GM21515 (cell line): ENCODE measurements around the gene MYH10.
A peak's percentile ranks its signal among the peaks of the same experiment; 100 is the strongest.

ENCODE experiments used
- ATAC-seq: cut with Tn5 transposase; IDR thresholded peaks from one replicate; pipeline ENCODE4 v1.9.1; 2021; ENCODE audit not compliant: unreplicated experiment

Gene MYH10

GRCh38 chr17:8649157-8650118, 18.9 kb upstream of the MYH10 start:
- ATAC-seq, result no peak

GRCh38 chr17:8647956-8648355, 17.4 kb upstream of the MYH10 start:
- no peak for ATAC-seq

- no peak for ATAC-seq
These were observed 16.7 kb upstream of the MYH10 start for GRCh38 chr17:8647202-8647601.

GRCh38 chr17:8644507-8644902, 14.0 kb upstream of the MYH10 start:
- no peak for ATAC-seq

GRCh38 chr17:8643855-8644506, 13.5 kb upstream of the MYH10 start:
- no peak for ATAC-seq

GRCh38 chr17:8639709-8640108, 9.2 kb upstream of the MYH10 start:
- ATAC-seq, result no peak

GRCh38 chr17:8632061-8632460, 1.5 kb upstream of the MYH10 start:
- ATAC-seq, result no peak

- ATAC-seq, result no peak
These were observed 991 bp upstream of the MYH10 start for GRCh38 chr17:8631554-8631877.

GRCh38 chr17:8630802-8631553, 453 bp upstream of the MYH10 start:
- peak; percentile 97 for ATAC-seq

- no peak for ATAC-seq
These were observed 926 bp downstream of the MYH10 start for GRCh38 chr17:8629371-8630226.

GRCh38 chr17:8628609-8629169, 1.8 kb downstream of the MYH10 start:
- no peak for ATAC-seq

- no peak for ATAC-seq
These were observed 2.4 kb downstream of the MYH10 start for GRCh38 chr17:8628172-8628571.

GRCh38 chr17:8623591-8623990, 6.9 kb downstream of the MYH10 start:
- ATAC-seq, result no peak

- no peak for ATAC-seq
These were observed 8.3 kb downstream of the MYH10 start for GRCh38 chr17:8622191-8622590.

GRCh38 chr17:8621585-8621984, 8.9 kb downstream of the MYH10 start:
- ATAC-seq, result no peak

- no peak for ATAC-seq
These were observed 11.2 kb downstream of the MYH10 start for GRCh38 chr17:8619294-8619693.

- ATAC-seq, result no peak
These were observed 11.7 kb downstream of the MYH10 start for GRCh38 chr17:8618825-8619224.

GRCh38 chr17:8614988-8615387, 15.5 kb downstream of the MYH10 start:
- no peak for ATAC-seq

- ATAC-seq, result no peak
These were observed 18.8 kb downstream of the MYH10 start for GRCh38 chr17:8611619-8612298.

- ATAC-seq, result no peak
These were observed 19.4 kb downstream of the MYH10 start for GRCh38 chr17:8611137-8611536.
